Activated T-cell treated with anti-CD3 and anti-CD28 coated beads for 4 hours (primary cell): ENCODE results near the gene NRBF2.

Experiments used
- DNase-seq: peaks from one replicate; pipeline ENCODE4 v3.0.0-alpha.2; 2020

Gene NRBF2

GRCh38 chr10:63166742-63167258 lies 33.7 kb downstream of the NRBF2 start:
- peak; percentile 5 for DNase-seq

- DNase-seq: no peak
Measured at GRCh38 chr10:63168821-63169462, 35.8 kb downstream of the NRBF2 start.

- DNase-seq: no peak
Measured at GRCh38 chr10:63169624-63170023, 36.5 kb downstream of the NRBF2 start.

DNA sequence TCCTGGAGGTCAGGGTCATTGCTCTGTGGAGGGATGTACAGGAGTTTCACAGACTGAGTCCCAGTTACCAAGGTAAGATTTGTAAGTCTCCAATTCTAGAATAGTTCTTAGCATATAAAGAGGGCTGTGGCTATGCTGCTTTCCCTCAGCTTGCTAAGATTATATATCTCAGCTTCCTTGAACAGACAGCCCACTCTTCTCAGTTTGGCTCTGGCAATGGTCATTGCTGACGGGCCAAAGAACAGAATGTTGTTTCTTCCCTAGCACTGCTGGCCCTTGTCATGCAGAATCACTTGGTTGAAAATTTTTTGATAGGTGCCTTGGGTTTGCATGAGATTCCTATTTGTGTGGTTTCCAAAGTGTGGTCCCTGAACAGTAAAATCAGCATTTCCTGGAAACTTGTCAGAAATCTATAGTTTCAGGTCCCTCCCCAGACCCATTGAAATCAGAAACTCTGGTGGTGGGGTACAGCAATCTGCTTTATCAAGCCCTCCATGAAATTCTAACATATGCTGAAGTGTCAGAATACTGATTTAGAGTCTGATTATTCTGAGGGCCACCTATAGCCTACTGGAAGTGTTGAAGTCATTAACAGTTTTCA lies 38.2 kb downstream of the NRBF2 start:
- no peak for DNase-seq

GRCh38 chr10:63171926-63172325 lies 38.8 kb downstream of the NRBF2 start:
- DNase-seq: no peak

- no peak for DNase-seq
Measured at GRCh38 chr10:63173468-63174232, 40.5 kb downstream of the NRBF2 start.

GRCh38 chr10:63175534-63175933 lies 42.4 kb downstream of the NRBF2 start:
- DNase-seq: no peak

GRCh38 chr10:63192826-63193225 lies 59.7 kb downstream of the NRBF2 start:
- no peak for DNase-seq

DNA sequence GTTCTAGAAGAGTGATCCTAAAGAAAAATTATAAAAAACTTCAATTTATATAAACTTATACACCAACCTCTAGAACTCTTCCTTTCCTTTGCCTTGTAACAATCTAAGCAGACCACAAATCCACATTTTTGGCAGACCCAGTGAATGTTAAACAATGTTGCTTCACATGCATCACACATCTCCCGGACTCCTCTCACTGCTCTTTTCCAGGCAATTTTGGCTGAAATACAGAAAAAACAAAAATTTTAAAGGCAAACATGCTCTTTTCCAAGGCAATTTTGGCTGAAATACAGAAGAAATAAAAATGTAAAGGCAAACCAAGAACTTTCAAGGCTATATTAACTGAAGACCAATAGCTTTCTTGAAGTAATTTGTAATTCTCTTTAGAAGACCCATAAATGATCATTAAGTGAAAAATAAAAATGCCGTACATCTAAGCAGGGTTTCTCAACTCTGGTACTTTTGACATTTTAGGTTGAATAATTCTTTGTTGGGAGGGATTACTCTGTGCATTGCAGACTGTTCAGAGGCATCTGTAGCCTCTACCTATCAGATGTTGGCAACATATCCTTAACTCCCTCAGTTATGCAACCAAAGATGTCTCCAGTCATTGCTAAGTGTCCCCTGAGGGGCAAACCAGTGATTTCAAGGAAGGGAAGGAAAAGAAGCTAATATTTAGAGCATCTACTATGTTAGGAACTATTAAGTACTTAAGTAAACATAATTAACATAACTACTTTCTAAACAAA lies 64.4 kb downstream of the NRBF2 start:
- no peak for DNase-seq

DNA sequence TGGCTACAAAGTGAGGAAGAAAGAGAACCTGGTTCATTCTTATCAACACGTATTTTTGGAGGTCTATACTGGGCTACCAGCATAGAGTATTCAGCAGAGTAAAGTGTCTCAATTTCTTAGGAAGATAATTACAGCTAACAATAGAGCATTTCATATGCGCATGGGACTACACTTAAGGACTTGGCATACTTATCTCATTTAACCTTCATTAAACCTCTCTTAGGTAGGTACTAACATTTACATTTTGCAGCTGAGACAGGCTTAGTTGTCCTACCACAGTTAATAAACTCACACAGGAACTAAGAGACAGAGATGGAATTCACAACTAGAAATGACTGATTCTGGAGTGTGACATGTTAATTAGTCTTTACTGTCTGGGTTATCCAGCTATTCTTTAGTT lies 66.6 kb downstream of the NRBF2 start:
- DNase-seq: no peak

DNA sequence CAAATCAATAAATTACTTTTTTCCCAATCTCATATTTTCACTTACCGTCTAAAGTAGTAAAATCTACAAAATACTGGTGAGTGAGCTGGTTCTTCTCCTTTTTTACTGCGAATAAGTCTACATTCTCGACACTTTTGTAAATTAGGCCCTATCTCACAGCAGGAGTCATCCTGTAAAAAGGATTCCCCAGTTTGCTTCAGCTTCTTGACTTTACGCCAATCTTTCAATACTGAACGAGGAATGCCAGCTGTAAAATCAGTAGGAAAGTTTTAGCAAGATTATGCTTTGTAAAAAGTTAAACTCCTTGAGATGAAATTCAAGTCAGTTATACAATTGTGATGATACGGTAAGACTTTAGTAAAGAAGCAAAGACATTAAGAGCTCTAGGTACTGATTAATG lies 67.3 kb downstream of the NRBF2 start:
- no peak for DNase-seq

DNA sequence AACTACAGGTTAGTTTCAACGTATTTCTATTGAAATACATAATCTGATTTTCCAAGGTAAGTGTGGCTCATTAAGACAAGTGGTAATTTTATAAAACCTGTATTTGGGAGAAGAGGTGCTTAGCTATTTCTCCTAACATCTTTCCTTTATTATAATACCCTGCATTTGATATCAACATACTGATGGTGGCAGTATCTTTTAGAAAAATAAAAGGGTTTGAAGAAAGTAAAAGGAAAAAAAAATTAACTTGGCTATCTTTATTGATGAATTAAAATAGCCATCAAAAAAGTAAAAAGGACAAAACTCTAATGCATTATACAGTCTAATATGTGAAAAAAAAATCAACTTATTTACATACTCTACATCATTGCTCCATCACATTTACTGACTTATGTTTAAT lies 68.0 kb downstream of the NRBF2 start:
- no peak for DNase-seq
